Brain microvascular endothelial cell (primary cell): ENCODE data around the gene HNRNPH1.

Experiments used
- DNase-seq: peaks from one replicate; pipeline ENCODE4 v3.0.0-alpha.2; 2020
- H3K27ac ChIP-seq: fragments of 250-450 bp; sonication (Bioruptor Pico); 2 replicates; pipeline ENCODE4 v1.5.1; 2020; ENCODE audit warnings: mild to moderate bottlenecking, moderate library complexity
- H3K27me3 ChIP-seq: fragments of 250-450 bp; sonication (Bioruptor Pico); replicated peaks from 2 replicates; pipeline ENCODE4 v1.5.1; 2020; ENCODE audit warnings: mild to moderate bottlenecking
- H3K36me3 ChIP-seq: fragments of 250-450 bp; sonication (Bioruptor Pico); replicated peaks from 2 replicates; pipeline ENCODE4 v1.5.1; 2020; ENCODE audit warnings: mild to moderate bottlenecking
- H3K4me3 ChIP-seq: 2 replicates; pipeline ENCODE4 v1.5.1; 2011; ENCODE audit warnings: low read depth, mild to moderate bottlenecking, control low read depth, low read length, moderate library complexity
- in situ Hi-C: cut with HindIII; loops from 2 replicates; pipeline ENCODE4 v1.10.0; 2017; ENCODE audit warnings: low sequenced_read_pairs, low pct_ligation_motif_present
- TF ChIP-seq, protein P1 (sequence below): IDR thresholded peaks from 2 replicates; pipeline ENCODE4 v1.5.1; 2011; ENCODE audit warnings: low read depth, mild to moderate bottlenecking, moderate library complexity, low read length, control low read depth, inconsistent platforms; ENCODE audit errors: missing control alignments

HNRNPH1 gene

DNA sequence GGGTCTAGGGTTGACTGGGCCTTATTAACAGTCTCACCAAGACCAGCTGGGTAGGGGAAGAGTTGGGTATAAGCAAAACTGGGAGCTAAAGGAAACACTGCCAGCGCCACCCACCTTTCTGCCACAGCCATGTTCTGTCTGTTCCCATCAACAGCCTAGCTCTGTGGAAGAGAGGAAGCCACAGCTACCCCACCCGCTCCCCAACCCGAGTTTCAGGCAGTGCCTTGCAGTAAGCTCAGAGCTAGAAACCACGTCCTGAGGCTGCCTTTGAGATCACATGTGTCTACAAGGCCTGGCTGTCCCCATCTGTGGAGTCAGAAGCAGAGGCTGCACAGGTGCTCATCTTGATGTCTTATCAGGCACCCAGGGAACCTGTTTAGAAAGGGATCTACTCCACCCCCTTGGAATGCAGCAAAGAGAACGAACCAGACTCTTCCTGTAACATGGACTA, 15.3 kb downstream of the HNRNPH1 start:
- Histone ChIP-seq H3K4me3 (no peak overlapping the region), H3K27ac (no peak overlapping the region), H3K27me3 (no peaks in the 10 kb centered on the region), H3K36me3 (peaks cover 76% of the 10 kb centered on the region)
- DNase-seq = no peak
- in situ Hi-C loops = no loop called here
- TF ChIP-seq, protein P1, sequence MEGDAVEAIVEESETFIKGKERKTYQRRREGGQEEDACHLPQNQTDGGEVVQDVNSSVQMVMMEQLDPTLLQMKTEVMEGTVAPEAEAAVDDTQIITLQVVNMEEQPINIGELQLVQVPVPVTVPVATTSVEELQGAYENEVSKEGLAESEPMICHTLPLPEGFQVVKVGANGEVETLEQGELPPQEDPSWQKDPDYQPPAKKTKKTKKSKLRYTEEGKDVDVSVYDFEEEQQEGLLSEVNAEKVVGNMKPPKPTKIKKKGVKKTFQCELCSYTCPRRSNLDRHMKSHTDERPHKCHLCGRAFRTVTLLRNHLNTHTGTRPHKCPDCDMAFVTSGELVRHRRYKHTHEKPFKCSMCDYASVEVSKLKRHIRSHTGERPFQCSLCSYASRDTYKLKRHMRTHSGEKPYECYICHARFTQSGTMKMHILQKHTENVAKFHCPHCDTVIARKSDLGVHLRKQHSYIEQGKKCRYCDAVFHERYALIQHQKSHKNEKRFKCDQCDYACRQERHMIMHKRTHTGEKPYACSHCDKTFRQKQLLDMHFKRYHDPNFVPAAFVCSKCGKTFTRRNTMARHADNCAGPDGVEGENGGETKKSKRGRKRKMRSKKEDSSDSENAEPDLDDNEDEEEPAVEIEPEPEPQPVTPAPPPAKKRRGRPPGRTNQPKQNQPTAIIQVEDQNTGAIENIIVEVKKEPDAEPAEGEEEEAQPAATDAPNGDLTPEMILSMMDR = no peak

DNA sequence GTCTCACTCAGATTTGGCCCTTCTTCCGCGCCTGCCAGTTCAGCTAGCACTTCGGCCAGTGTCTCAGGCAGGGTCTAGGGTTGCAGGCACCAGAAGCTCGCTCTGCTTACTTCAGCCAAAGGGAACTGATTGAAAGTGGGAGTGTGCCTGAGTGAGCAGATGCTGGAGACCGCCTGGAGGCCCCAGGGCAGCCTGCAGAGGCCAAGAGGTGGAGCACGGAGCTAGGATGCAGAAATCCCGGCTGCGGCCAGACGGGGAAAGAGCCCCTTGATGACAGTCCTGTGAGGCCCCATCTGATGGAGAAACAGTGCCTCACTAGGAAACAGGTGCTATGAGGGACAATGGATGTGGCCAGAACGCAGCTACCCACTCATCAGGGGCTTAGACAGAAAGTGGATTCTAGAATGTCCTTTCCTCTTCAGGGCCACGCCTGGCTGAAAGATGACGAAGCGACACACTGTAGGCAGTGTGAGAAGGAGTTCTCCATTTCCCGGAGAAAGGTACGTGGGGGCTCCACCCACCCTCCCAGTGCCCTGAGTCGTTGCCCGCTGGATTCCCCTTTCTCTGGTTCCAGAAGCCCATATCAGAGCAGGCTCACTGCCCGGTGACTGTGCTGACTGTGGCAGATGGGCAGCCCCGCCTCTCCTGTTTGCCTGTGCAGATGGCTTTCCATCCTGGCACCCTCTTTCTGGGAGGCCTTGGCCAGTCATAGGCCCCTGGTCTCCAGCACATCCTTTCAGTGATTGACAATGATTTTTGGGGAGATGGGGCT, 16.1 kb downstream of the HNRNPH1 start:
- TF ChIP-seq, protein P1 = no peak
- DNase-seq = no peak
- no peak overlapping the region for H3K27ac ChIP-seq
- H3K27me3 ChIP-seq = no peaks in the 10 kb centered on the region
- in situ Hi-C loops = no loop called here
- peaks cover 75% of the 10 kb centered on the region for H3K36me3 ChIP-seq
- H3K4me3 ChIP-seq = no peak overlapping the region

DNA sequence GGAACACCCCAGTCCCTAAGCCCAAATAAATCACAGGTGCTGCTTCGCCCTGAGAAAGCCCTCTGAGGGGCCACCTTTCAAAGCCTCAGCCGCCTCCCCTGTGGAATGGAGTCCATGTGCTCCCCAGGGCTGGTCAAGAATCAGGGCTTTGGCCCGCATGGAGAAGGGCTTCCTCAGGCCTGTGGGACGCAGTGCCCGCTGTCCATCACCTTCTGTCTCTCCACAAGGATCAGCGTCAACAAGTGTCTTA, 16.6 kb downstream of the HNRNPH1 start:
- no peaks in the 10 kb centered on the region for H3K27me3 ChIP-seq
- no peak for DNase-seq
- no peak overlapping the region for H3K27ac ChIP-seq
- in situ Hi-C loops = no loop called here
- H3K36me3 ChIP-seq = peaks cover 77% of the 10 kb centered on the region
- TF ChIP-seq, protein P1 = no peak
- H3K4me3 ChIP-seq = no peak overlapping the region

DNA sequence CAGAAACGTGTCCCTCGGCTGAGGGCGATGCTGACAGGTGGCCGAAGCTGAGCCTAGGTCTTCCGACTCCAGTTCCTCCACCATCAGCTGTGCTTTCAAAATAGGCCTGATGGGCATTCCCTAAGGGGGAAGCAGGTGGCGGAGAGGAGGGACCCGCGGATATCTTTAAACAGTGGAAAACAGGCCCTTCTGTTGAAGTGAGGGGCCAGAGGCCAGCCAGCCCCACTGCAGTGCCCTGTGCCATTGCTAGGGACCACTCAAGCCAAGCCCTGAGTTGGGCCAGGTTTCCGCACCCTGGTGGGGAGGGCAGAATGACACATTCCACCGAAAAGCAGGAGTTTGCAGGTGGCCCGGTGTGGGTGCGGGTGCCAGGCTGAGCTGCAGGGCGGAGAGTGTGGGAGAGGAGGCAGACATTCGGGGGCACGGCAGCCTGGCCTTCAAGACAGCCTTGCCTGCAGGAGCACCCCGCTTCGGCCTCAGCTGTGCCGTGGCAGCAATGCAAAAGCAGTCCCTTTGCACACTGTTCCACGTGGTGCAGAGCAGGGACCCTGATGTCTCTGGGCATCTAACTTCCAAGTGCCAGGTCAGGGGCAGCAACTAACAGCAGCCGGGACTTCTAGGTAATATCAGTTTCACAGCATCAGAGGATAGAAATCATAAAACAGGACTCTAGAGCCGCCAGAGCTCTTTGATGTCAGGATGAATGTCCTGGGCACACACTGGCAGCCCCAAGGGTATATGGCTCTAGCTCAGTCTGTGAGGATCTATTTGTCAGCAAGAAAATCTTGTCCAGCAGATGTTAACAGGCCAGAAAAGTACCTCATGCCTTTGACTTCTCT, 17.2 kb downstream of the HNRNPH1 start:
- Histone ChIP-seq H3K36me3 (peaks cover 73% of the 10 kb centered on the region), H3K4me3 (no peak overlapping the region), H3K27ac (no peak overlapping the region), H3K27me3 (no peaks in the 10 kb centered on the region)
- no peak for DNase-seq
- TF ChIP-seq, protein P1 = no peak
- in situ Hi-C loops = no loop called here

DNA sequence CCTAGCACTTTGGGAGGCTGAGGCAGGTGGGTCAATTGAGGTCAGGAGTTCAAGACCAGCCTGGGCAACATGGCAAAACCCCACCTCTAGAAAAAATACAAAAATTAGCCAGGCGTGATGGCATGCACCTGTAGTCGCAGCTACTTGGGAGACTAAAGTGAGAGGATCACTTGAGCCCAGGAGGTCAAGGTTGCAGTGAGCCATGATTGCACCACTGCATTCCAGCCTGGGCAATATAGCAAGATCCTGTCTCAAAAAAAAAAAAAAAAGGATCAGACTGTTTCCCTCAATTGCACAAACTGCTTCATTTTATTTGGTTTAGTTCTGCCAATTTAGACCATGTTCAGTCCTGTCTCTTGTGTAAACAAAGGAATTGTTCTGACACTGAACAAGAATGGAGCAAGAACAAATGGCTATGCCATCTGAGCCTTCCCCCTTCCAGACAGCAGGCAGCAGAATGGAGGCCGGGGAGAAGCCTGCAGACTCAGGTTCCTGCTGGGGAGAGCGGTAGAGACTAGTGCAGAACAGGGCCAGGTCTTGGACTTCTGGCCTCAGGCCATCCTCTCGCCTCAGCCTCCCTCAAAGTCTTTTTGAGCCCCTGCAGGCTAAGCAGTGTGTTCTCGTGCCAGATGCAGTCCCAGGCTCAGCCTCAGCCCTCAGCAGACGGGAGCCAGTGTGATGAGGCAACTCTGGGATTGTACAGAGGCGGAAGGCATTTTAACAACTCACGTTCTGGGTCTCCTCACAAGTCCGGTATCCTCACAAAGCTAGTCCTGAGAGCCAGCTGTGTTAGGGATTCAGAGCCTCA, 18.2 kb downstream of the HNRNPH1 start:
- in situ Hi-C loops = no loop called here
- Histone ChIP-seq H3K27ac (no peak overlapping the region), H3K27me3 (no peaks in the 10 kb centered on the region), H3K4me3 (no peak overlapping the region), H3K36me3 (peaks cover 66% of the 10 kb centered on the region)
- no peak for DNase-seq
- TF ChIP-seq, protein P1 = no peak
